ENCODE measurements around the gene ZWILCH.
"Not testable (repeated sequence)": the region's sequence is repeated elsewhere in the genome, so short reads cannot be mapped to it uniquely, and the experiment has no call there.

DNA sequence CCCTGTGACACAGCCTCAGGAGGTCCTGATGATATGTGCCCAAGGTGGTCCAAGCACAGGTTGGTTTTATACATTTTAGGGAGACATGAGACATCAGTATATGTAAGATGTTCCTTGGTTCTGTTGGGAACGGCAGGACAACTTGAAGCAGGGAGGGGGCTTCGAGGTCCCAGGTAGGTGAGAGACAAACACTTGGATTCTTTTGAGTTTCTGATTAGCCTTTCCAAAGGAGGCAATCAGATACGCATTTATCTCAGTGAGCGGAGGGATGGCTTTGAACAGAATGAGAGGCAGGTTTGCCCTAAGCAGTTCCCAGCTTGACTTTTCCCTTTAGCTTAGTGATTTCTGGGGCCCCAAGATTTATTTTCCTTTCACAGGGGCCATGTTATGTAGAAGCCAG lies 34.3 kb upstream of the ZWILCH start:
- TF ChIP-seq, protein P1, sequence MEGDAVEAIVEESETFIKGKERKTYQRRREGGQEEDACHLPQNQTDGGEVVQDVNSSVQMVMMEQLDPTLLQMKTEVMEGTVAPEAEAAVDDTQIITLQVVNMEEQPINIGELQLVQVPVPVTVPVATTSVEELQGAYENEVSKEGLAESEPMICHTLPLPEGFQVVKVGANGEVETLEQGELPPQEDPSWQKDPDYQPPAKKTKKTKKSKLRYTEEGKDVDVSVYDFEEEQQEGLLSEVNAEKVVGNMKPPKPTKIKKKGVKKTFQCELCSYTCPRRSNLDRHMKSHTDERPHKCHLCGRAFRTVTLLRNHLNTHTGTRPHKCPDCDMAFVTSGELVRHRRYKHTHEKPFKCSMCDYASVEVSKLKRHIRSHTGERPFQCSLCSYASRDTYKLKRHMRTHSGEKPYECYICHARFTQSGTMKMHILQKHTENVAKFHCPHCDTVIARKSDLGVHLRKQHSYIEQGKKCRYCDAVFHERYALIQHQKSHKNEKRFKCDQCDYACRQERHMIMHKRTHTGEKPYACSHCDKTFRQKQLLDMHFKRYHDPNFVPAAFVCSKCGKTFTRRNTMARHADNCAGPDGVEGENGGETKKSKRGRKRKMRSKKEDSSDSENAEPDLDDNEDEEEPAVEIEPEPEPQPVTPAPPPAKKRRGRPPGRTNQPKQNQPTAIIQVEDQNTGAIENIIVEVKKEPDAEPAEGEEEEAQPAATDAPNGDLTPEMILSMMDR (IDR thresholded peaks at IDR 0.05), result not testable (repeated sequence)
- TF ChIP-seq EP300 (IDR thresholded peaks at IDR 0.05), result not testable (repeated sequence)
